ENCODE measurements around the gene NKD1. TPM values are rescaled to one million over a fixed set of nuclear protein-coding genes. Genes with fewer than 3 reads are reported as not detected.

Gene NKD1
- total and polyA plus RNA-seq, 2 of the 8 experiments (the other 6 are each of a cell fraction or from before 2014, with no cell fraction given), result 0.70 to 4.5 TPM

DNA sequence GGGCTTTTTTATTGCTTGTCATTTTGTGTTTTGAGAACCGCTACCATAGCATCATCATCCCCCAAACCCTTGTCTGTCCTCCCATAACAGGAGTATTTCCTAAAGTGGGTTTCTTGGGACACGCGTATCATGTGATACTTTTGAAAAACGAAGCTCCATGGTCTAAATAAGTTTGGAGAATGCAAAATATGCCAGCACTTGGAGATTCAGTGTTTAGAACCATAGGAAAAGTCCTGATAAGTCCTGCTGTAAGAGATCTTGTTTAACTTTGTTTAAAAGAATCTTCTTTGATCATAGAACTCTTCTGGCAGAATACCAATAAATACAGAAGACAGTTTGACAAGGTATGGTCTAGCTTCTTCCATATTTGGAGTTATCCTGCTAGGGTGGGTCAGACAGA lies 59.3 kb downstream of the NKD1 start:
- Histone ChIP-seq H2BK120ac (replicated peaks; ENCODE audit: low read depth, low read length) (no peak overlapping the region), H4K91ac (replicated peaks; ENCODE audit: insufficient read length, low read length) (no peak overlapping the region), H3K27ac (ENCODE audit: low read depth, low read length) (no peak overlapping the region), H2BK5ac (ENCODE audit: low read depth, low read length) (no peak overlapping the region), H3K9ac (replicated peaks in 1 of 4; ENCODE audit: extremely low read depth in 1 of 4, low read depth in 3 of 4, low read length in 3 of 4) (no peak overlapping the region), H2BK20ac (ENCODE audit: low read length) (no peak overlapping the region), H2AFZ (ENCODE audit: low read length) (no peak overlapping the region), H2AK5ac (ENCODE audit: low read depth, low read length) (no peak overlapping the region), H3K9me3 (ENCODE audit: insufficient read depth in 2 of 2, low read depth in 1 of 2, low read length in 1 of 2) (no peaks in the 10 kb centered on the region), H2BK15ac (ENCODE audit: low read length) (no peak overlapping the region), H3K23ac (ENCODE audit: insufficient read length) (no peak overlapping the region), H3K36me3 (ENCODE audit: control insufficient read depth in 2 of 4, insufficient read depth in 4 of 4, low read length in 3 of 4) (no peaks in the 10 kb centered on the region), H3K79me1 (ENCODE audit: low read depth, low read length) (no peaks in the 10 kb centered on the region), H3K27me3 (replicated peaks in 1 of 4; ENCODE audit: control insufficient read depth in 3 of 4, extremely low read depth in 1 of 4, insufficient read depth in 3 of 4, low read length in 3 of 4) (peaks cover 0 to 1% (median 0%) of the 10 kb centered on the region in 4 experiments; a peak in 1 of 7 replicates), H4K5ac (ENCODE audit: insufficient read length, low read depth, low read length) (no peak overlapping the region), H3K56ac (replicated peaks; ENCODE audit: insufficient read length, low read depth, low read length) (no peak overlapping the region), H3K4me3 (ENCODE audit: extremely low read depth in 1 of 4, insufficient read depth in 2 of 4, low read depth in 3 of 4, low read length in 4 of 4) (no peak overlapping the region), H3K4ac (replicated peaks; ENCODE audit: insufficient read length, low read depth, low read length) (no peak overlapping the region), H4K20me1 (replicated peaks in 1 of 2; ENCODE audit: control insufficient read depth in 1 of 2, insufficient read depth in 2 of 2, low read length in 2 of 2) (no peaks in the 10 kb centered on the region), H3K18ac (ENCODE audit: extremely low read depth, low read length) (no peak overlapping the region), H3K23me2 (ENCODE audit: low read depth, low read length) (no peaks in the 10 kb centered on the region), H3K14ac (ENCODE audit: insufficient read length) (no peak overlapping the region), H4K8ac (ENCODE audit: extremely low read depth, insufficient read depth, low read length) (no peak overlapping the region), H2BK12ac (ENCODE audit: low read depth, low read length) (no peak overlapping the region), H3K4me2 (ENCODE audit: insufficient read depth in 1 of 2, low read depth in 2 of 2, low read length in 2 of 2) (no peak overlapping the region), H3K4me1 (replicated peaks in 1 of 4; ENCODE audit: control insufficient read depth in 3 of 4, insufficient read depth in 4 of 4, low read length in 3 of 4) (peaks cover 4 to 18% (median 7%) of the 10 kb centered on the region in 4 experiments; a peak in 6 of 7 replicates), H3K79me2 (ENCODE audit: control insufficient read depth in 1 of 2, insufficient read depth in 2 of 2, low read length in 2 of 2) (no peaks in the 10 kb centered on the region)
- ChIA-PET POLR2A (ENCODE audit: partially characterized antibody) (no interaction called here), CTCF (ENCODE audit: partially characterized antibody) (interaction anchor here (0.9 to 11.1 kb wide), 5 partner anchors 14 to 70 kb away, joined by 4 to 100 read pairs (median 7); no protein-coding TSS in a partner anchor)
- FAIRE-seq (no peak), DNase-seq (ENCODE audit: low read depth in 1 of 2, low spot score in 2 of 2) (no peak)
- 90% methylated on average over 4 of the region's 4 CpGs; no CpG with 5 or more reads in 1 of the 2 experiments for WGBS, 2 experiments (ENCODE audit: extremely low coverage in 1 of 2, insufficient coverage in 1 of 2, insufficient read length in 1 of 2, insufficient replicate concordance in 2 of 2, low coverage in 1 of 2, low lambda C conversion rate in 2 of 2, missing lambda C conversion rate in 1 of 2)
- TF ChIP-seq PHF8 (conservative IDR thresholded peaks at IDR 0.05; ENCODE audit: low read depth, low read length) (no peak), CREB1 (IDR thresholded peaks at IDR 0.05) (no peak), CHD2 (IDR thresholded peaks at IDR 0.05; ENCODE audit: low read length) (no peak), EP300 (IDR thresholded peaks at IDR 0.05; ENCODE audit: borderline replicate concordance in 1 of 2, low read depth in 2 of 2, low read length in 2 of 2) (no peak), NANOG (IDR thresholded peaks at IDR 0.05; ENCODE audit: insufficient read depth, low read depth, low read length, poor library complexity, severe bottlenecking) (no peak), TEAD4 (IDR thresholded peaks at IDR 0.05; ENCODE audit: low read depth, low read length) (no peak), EGR1 (IDR thresholded peaks at IDR 0.05; ENCODE audit: borderline replicate concordance, low read depth, low read length) (no peak), BACH1 (IDR thresholded peaks at IDR 0.05; ENCODE audit: low read length) (no peak), RXRA (IDR thresholded peaks at IDR 0.05; ENCODE audit: insufficient read depth, low read depth, low read length) (no peak), SUZ12 (IDR thresholded peaks at IDR 0.05; ENCODE audit: low read length) (no peak)
- TF ChIP-seq, protein P1, sequence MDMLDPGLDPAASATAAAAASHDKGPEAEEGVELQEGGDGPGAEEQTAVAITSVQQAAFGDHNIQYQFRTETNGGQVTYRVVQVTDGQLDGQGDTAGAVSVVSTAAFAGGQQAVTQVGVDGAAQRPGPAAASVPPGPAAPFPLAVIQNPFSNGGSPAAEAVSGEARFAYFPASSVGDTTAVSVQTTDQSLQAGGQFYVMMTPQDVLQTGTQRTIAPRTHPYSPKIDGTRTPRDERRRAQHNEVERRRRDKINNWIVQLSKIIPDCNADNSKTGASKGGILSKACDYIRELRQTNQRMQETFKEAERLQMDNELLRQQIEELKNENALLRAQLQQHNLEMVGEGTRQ (IDR thresholded peaks at IDR 0.05; ENCODE audit: low read length), result no peak
- TF ChIP-seq, protein P2, sequence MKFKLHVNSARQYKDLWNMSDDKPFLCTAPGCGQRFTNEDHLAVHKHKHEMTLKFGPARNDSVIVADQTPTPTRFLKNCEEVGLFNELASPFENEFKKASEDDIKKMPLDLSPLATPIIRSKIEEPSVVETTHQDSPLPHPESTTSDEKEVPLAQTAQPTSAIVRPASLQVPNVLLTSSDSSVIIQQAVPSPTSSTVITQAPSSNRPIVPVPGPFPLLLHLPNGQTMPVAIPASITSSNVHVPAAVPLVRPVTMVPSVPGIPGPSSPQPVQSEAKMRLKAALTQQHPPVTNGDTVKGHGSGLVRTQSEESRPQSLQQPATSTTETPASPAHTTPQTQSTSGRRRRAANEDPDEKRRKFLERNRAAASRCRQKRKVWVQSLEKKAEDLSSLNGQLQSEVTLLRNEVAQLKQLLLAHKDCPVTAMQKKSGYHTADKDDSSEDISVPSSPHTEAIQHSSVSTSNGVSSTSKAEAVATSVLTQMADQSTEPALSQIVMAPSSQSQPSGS (IDR thresholded peaks at IDR 0.05; ENCODE audit: low read length), result no peak

Measured in H1 (cell line).